ENCODE data around the gene SEC24B. TPM values are rescaled to one million over a fixed set of nuclear protein-coding genes. Genes with fewer than 3 reads are reported as not detected.
A peak's percentile ranks its signal among the peaks of the same experiment; 100 is the strongest.

SEC24B gene
- total RNA-seq, 4 donors from 2014 or later: 39.5 to 49.1 (median 42.6) TPM

DNA sequence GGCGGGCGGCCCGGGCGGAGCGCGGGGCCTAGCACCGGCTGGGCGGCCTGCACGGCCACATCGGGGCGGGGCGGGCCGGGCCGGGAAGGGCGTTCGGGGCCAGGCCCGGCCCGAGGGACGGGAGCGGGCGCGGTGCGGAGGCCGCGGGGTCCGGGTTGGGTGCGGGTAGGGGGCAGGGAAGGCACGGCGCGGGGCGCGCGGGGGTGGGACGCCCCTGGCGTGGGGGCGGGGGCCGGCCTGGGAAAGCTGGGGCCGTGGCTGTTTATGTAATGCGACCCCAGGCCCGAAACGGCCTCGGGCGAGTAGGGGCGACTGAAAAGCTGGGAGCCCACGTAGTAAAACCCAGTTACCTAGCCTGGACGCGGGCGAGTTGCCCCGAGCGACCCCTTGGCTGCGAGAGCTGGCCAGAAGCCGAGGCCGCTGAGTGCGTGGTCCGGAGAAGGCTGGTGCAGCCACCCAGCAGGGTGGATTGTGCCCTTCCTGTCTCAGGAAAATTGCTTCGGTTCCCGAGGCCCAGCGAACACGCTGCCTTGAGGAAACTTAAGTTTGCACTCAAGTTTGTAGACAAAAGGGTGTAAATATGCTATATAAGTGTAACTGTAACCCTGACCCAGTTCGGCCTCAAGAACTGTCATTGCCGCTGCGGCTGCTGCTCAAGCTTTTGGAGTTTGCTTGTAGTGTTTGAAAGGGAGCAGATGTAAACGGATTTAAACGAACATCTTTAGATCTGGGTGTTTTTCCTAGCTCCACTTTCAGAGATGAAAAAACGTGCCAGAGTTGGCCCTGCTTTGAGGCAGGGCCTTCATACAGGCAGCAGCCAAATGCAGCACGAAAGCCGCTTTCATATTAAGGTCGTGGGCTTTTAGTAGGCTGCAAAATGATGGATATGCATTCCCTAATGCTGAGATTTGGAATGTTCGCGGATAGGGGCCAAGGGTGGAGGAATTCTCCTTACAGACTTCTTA lies 674 bp downstream of the SEC24B start:
- intact Hi-C loops (cut with DNase I): loop anchor here (5.0 to 10.0 kb wide), 4 partner anchors 121 to 373 kb away; partner anchors contain the start of genes CASP6 and PLA2G12A

GRCh38 chr4:109435635-109436034 lies 2.0 kb downstream of the SEC24B start:
- H3K9me3 ChIP-seq: no peaks in the 10 kb centered on the region
- H3K4me1 ChIP-seq: peaks cover 27 to 36% of the 10 kb centered on the region in 2 donors
- 42 to 65% methylated on average over 3 of the region's 3 CpGs for WGBS, 2 donors
- no peaks in the 10 kb centered on the region for H3K36me3 ChIP-seq
- H3K27ac ChIP-seq: no peak overlapping the region
- peak in 1 of 2 donors; percentile 8 for DNase-seq
- TF ChIP-seq POLR2A (IDR thresholded peaks at IDR 0.05): no peak
- TF ChIP-seq, protein P1, sequence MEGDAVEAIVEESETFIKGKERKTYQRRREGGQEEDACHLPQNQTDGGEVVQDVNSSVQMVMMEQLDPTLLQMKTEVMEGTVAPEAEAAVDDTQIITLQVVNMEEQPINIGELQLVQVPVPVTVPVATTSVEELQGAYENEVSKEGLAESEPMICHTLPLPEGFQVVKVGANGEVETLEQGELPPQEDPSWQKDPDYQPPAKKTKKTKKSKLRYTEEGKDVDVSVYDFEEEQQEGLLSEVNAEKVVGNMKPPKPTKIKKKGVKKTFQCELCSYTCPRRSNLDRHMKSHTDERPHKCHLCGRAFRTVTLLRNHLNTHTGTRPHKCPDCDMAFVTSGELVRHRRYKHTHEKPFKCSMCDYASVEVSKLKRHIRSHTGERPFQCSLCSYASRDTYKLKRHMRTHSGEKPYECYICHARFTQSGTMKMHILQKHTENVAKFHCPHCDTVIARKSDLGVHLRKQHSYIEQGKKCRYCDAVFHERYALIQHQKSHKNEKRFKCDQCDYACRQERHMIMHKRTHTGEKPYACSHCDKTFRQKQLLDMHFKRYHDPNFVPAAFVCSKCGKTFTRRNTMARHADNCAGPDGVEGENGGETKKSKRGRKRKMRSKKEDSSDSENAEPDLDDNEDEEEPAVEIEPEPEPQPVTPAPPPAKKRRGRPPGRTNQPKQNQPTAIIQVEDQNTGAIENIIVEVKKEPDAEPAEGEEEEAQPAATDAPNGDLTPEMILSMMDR (IDR thresholded peaks at IDR 0.05): no peak
- no peak overlapping the region for H3K4me3 ChIP-seq (replicated peaks in 1 of 3)
- no peaks in the 10 kb centered on the region for H3K27me3 ChIP-seq
- intact Hi-C loops (cut with DNase I): loop anchor here (10.0 kb wide), 3 partner anchors 119 to 299 kb away; partner anchors contain the start of genes CASP6 and PLA2G12A

More for the DNA sequence above, 674 bp downstream of the SEC24B start:
- no peaks in the 10 kb centered on the region for H3K9me3 ChIP-seq
- peak overlapping the region; percentile 86 to 95 (median 86) for H3K27ac ChIP-seq
- peak overlapping the region; percentile 49 to 70 (median 55) for H3K4me3 ChIP-seq (replicated peaks in 1 of 3)
- H3K4me1 ChIP-seq: peaks cover 21 to 30% of the 10 kb centered on the region in 2 donors
- DNase-seq: peak; percentile 49 to 54
- 1% methylated on average over 33 to 40 of the region's 70 CpGs for WGBS, 2 donors
- no peaks in the 10 kb centered on the region for H3K36me3 ChIP-seq
- TF ChIP-seq, protein P1 (IDR thresholded peaks at IDR 0.05): no peak
- TF ChIP-seq POLR2A (IDR thresholded peaks at IDR 0.05): no peak
- no peaks in the 10 kb centered on the region for H3K27me3 ChIP-seq

GRCh38 chr4:109436504-109436903 lies 2.9 kb downstream of the SEC24B start:
- H3K36me3 ChIP-seq: no peaks in the 10 kb centered on the region
- TF ChIP-seq POLR2A (IDR thresholded peaks at IDR 0.05): no peak
- TF ChIP-seq, protein P1 (IDR thresholded peaks at IDR 0.05): no peak
- H3K27me3 ChIP-seq: no peaks in the 10 kb centered on the region
- no peak overlapping the region for H3K4me3 ChIP-seq (replicated peaks in 1 of 3)
- intact Hi-C loops (cut with DNase I): loop anchor here (10.0 kb wide), 3 partner anchors 118 to 298 kb away; partner anchors contain the start of genes CASP6 and PLA2G12A
- H3K9me3 ChIP-seq: no peaks in the 10 kb centered on the region
- peaks cover 31 to 42% of the 10 kb centered on the region in 2 donors for H3K4me1 ChIP-seq
- 79 to 80% methylated on average over 3 of the region's 3 CpGs for WGBS, 2 donors
- no peak overlapping the region for H3K27ac ChIP-seq
- no peak for DNase-seq

GRCh38 chr4:109440948-109441347 lies 7.3 kb downstream of the SEC24B start:
- H3K27me3 ChIP-seq: no peaks in the 10 kb centered on the region
- no peaks in the 10 kb centered on the region for H3K9me3 ChIP-seq
- no peaks in the 10 kb centered on the region for H3K36me3 ChIP-seq
- DNase-seq: no peak
- peaks cover 21 to 44% of the 10 kb centered on the region in 2 donors for H3K4me1 ChIP-seq
- intact Hi-C loops (cut with DNase I): no loop called here
- TF ChIP-seq, protein P1 (IDR thresholded peaks at IDR 0.05): no peak
- no peak for TF ChIP-seq POLR2A (IDR thresholded peaks at IDR 0.05)
- no peak overlapping the region for H3K4me3 ChIP-seq (replicated peaks in 1 of 3)
- WGBS, 2 donors: 64 to 70% methylated on average over 4 of the region's 4 CpGs
- H3K27ac ChIP-seq: peak overlapping the region in 1 of 3 donors; percentile 19

All from thyroid gland (tissue), 4 donors.